GM19239 (cell line): Measurements from ENCODE around the gene PLXNA4.

Experiments used
- DNase-seq: peaks from one replicate; pipeline ENCODE4 v3.0.0; 2011; ENCODE audit warnings: low spot score; ENCODE audit not compliant: insufficient read length
- FAIRE-seq: peaks from 2 replicates; lab custom pipeline; 2011; peaks lifted over from hg19 to GRCh38; lab: Jason Lieb, UNC

PLXNA4 gene

GRCh38 chr7:132203021-132203420 is 373.2 kb downstream of the PLXNA4 start:
- no peak for FAIRE-seq

GRCh38 chr7:132202541-132202940 is 373.7 kb downstream of the PLXNA4 start:
- DNase-seq (no peak), FAIRE-seq (no peak)

More at GRCh38 chr7:132203021-132203420, 373.2 kb downstream of the PLXNA4 start:
- no peak for DNase-seq

- DNase-seq (no peak), FAIRE-seq (no peak)
Observed at GRCh38 chr7:132200141-132200540, 376.1 kb downstream of the PLXNA4 start.

GRCh38 chr7:132199626-132200025 is 376.6 kb downstream of the PLXNA4 start:
- DNase-seq (no peak), FAIRE-seq (no peak)

- FAIRE-seq: no peak
- no peak for DNase-seq
Observed at GRCh38 chr7:132197772-132198171, 378.5 kb downstream of the PLXNA4 start.

- no peak for FAIRE-seq
Observed at GRCh38 chr7:132193898-132194297, 382.4 kb downstream of the PLXNA4 start.

GRCh38 chr7:132192809-132193208 is 383.5 kb downstream of the PLXNA4 start:
- FAIRE-seq: no peak

More at GRCh38 chr7:132193898-132194297, 382.4 kb downstream of the PLXNA4 start:
- no peak for DNase-seq

GRCh38 chr7:132191418-132191817 is 384.9 kb downstream of the PLXNA4 start:
- no peak for DNase-seq
- no peak for FAIRE-seq

More at GRCh38 chr7:132192809-132193208, 383.5 kb downstream of the PLXNA4 start:
- no peak for DNase-seq

GRCh38 chr7:132190683-132191082 is 385.6 kb downstream of the PLXNA4 start:
- no peak for DNase-seq
- no peak for FAIRE-seq

- FAIRE-seq (no peak), DNase-seq (no peak)
Observed at GRCh38 chr7:132189881-132190280, 386.4 kb downstream of the PLXNA4 start.

GRCh38 chr7:132187869-132188789 is 388.1 kb downstream of the PLXNA4 start:
- no peak for DNase-seq
- FAIRE-seq: no peak

- no peak for FAIRE-seq
- DNase-seq: no peak
Observed at GRCh38 chr7:132187391-132187790, 388.9 kb downstream of the PLXNA4 start.

- DNase-seq (no peak), FAIRE-seq (no peak)
Observed at GRCh38 chr7:132185150-132185549, 391.1 kb downstream of the PLXNA4 start.

GRCh38 chr7:132183781-132184380 is 392.4 kb downstream of the PLXNA4 start:
- FAIRE-seq (no peak), DNase-seq (no peak)

GRCh38 chr7:132182992-132183391 is 393.3 kb downstream of the PLXNA4 start:
- no peak for FAIRE-seq

GRCh38 chr7:132181946-132182685 is 394.2 kb downstream of the PLXNA4 start:
- FAIRE-seq (no peak), DNase-seq (no peak)

More at GRCh38 chr7:132182992-132183391, 393.3 kb downstream of the PLXNA4 start:
- no peak for DNase-seq

GRCh38 chr7:132181371-132181770 is 394.9 kb downstream of the PLXNA4 start:
- DNase-seq (no peak), FAIRE-seq (no peak)

- FAIRE-seq (no peak), DNase-seq (no peak)
Observed at GRCh38 chr7:132180481-132180880, 395.8 kb downstream of the PLXNA4 start.

GRCh38 chr7:132179681-132180080 is 396.6 kb downstream of the PLXNA4 start:
- no peak for DNase-seq
- no peak for FAIRE-seq

GRCh38 chr7:132179080-132179430 is 397.2 kb downstream of the PLXNA4 start:
- no peak for FAIRE-seq
- no peak for DNase-seq
